Heart left ventricle (tissue), 16 donors: Measurements from ENCODE around the gene LILRA1. TPM values are rescaled to one million over a fixed set of nuclear protein-coding genes. Genes with fewer than 3 reads are reported as not detected.
"Not testable (repeated sequence)": the region's sequence is repeated elsewhere in the genome, so short reads cannot be mapped to it uniquely, and the experiment has no call there.

Experiments
- ATAC-seq, 4 donors: fragments of 200-7000 bp; cut with Tn5 transposase; one replicate each; pipeline ENCODE4 v1.9.1; 2020 to 2022; ENCODE audit warnings: moderate library complexity in 4 of 4, mild to moderate bottlenecking in 3 of 4, moderate number of reproducible peaks in 1 of 4
- DNase-seq, 5 donors: peaks; one replicate each; pipeline ENCODE4 v3.0.0-alpha.2; 2020
- H3K27ac ChIP-seq, 12 donors: fragments of 200-600 bp; sonication (generic) in 4 of 12; one replicate each; pipeline versions ENCODE4 v1.5.0 to v1.8.0; 2016 to 2022; ENCODE audit warnings: mild to moderate bottlenecking in 2 of 12
- H3K27me3 ChIP-seq, 9 donors: fragments of 200-600 bp; sonication (generic) in 2 of 9; one replicate each; pipeline versions ENCODE4 v1.5.1 to v1.8.0; 2016 to 2022; ENCODE audit warnings: mild to moderate bottlenecking in 3 of 9
- H3K36me3 ChIP-seq, 9 donors: fragments of 200-600 bp; sonication (generic) in 2 of 9; one replicate each; pipeline versions ENCODE4 v1.5.0 to v1.8.0; 2018 to 2022; ENCODE audit warnings: mild to moderate bottlenecking in 2 of 9
- H3K4me1 ChIP-seq, 12 donors: fragments of 200-600 bp; sonication (generic) in 4 of 12; one replicate each; pipeline versions ENCODE4 v1.5.0 to v1.8.0; 2016 to 2022; ENCODE audit warnings: mild to moderate bottlenecking in 3 of 12
- H3K4me3 ChIP-seq, 12 donors: fragments of 200-600 bp; sonication (generic) in 4 of 12; one replicate each; pipeline versions ENCODE4 v1.5.0 to v1.8.0; 2017 to 2022; ENCODE audit warnings: mild to moderate bottlenecking in 9 of 12, moderate library complexity in 4 of 12
- H3K9me3 ChIP-seq, 12 donors: fragments of 200-600 bp; sonication (generic) in 4 of 12; one replicate each; pipeline versions ENCODE4 v1.5.0 to v1.8.0; 2016 to 2022; ENCODE audit warnings: mild to moderate bottlenecking in 1 of 12
- POLR2A ChIP-seq, 2 donors: fragments of 450-650 bp; IDR thresholded peaks; one replicate each; pipeline ENCODE4 v1.6.1; 2017; ENCODE audit warnings: antibody characterized with exemption in 2 of 2, mild to moderate bottlenecking in 2 of 2, moderate library complexity in 2 of 2
- WGBS, 4 donors: extraction: QIAGEN DNeasy Blood & Tissue Kit in 2 of 4; methylation state at CpG; one replicate each; pipeline versions ENCODE4 v1.1.5 to v1.1.7; 2013 to 2018; 5-methylcytosine and 5-hydroxymethylcytosine counted together
- intact Hi-C, 10 donors: fragments of 100-400 bp; cut with DNase I; formaldehyde crosslinking; loops; one replicate each; pipeline versions ENCODE4 v1.11.1 to v1.14.2; 2022
- polyA plus RNA-seq, 2 donors: library from polyadenylated mRNA; stranded (reverse); fragments of 200-250 nt; gene quantifications; one replicate each; pipeline ENCODE4 v1.2.3, GENCODE V29; 2013
- total RNA-seq, 9 donors: library from RNA; depleted of rRNA in 2 of 9; stranded (reverse); fragments of >200 nt in 2 of 9; fragmentation: NEBNext Ultra II Directional in 3 of 9; extraction: Animal tissue kit (Norgen Biotek cat#: 25700) in 3 of 9; gene quantifications; one replicate each; pipeline versions ENCODE4 v1.1.0 to v1.2.4, GENCODE V29; 2016 to 2023
- TF ChIP-seq, protein P1 (sequence below), 12 donors: fragments of 200-600 bp; sonication (generic) in 4 of 12; IDR thresholded peaks; one replicate each; pipeline versions ENCODE4 v1.5.0 to v1.8.0; 2018 to 2022; ENCODE audit warnings: antibody characterized with exemption in 12 of 12, mild to moderate bottlenecking in 5 of 12
- donor health status: ischemic (EF 13 %, LVEDD 7.1; RV severe dilation, severe dysfunction).
- donor health status: healthy with polysubstance abuse.
- donor health status: DM: no; HTN: yes; CAD: no.
- donor health status: DM: no; HTN: no; CAD: no.
- donor health status: ischemic (EF 25% LVEDD 6.9; RV normal size, moderate dysfunction).
- donor health status: ischemic (EF 25% LVEDD 5.7; RV mildly dilated, moderate dysfunction).
- donor health status: healthy.
- donor health status: DM: yes; HTN: yes; CAD: no.
- donor health status: ischemic (EF 35%, LVEDD 5.7; RV mildly dilated, moderate dysfunction).
- donor health status: nonischemic (EF 11% LVEDD 7.7; RV severe dilation, severe dysfunction).
- donor health status: DM: yes; HTN: yes; CAD: no.
- donor health status: PGD.
- donor health status: ischemic (EF 29% LVEDD 5.4; RV normal size, mild dysfunction).
- donor health status: nonischemic (EF 23%, LVEDD 6.1; RV moderate dilation, normal function).

The LILRA1 gene
- total and polyA plus RNA-seq, 11 donors = 0.11 to 7.0 (median 0.44) TPM

DNA sequence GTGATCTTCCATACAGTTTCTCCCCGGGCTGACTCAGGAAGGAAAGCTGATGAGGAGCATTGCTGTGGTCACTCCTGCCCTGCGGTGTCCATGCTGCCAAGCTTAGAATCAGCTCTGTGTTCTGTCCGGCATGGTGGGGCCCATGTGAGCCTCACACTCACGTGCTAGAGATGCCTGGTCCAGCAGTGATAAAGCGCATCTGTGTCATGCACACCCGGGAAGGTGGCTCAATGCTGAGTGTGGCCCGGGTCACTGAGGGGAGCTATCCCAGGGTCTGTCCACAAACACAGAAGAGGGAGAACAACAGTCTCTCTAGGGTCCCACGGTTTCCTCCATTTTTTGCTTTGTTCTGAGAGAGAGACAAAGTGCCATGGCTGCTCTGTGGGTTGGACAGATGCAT is 33.3 kb downstream of the LILRA1 start:
- DNase-seq (no peak), ATAC-seq (no peak)
- WGBS, 4 donors = 68 to 76% (median 74%) methylated on average over 7 to 8 of the region's 8 CpGs
- Histone ChIP-seq H3K27ac (no peak overlapping the region), H3K4me1 (peaks cover 0 to 7% (median 0%) of the 10 kb centered on the region in 12 donors), H3K4me3 (no peak overlapping the region), H3K27me3 (peaks cover 0 to 14% (median 0%) of the 10 kb centered on the region in 9 donors), H3K36me3 (no peaks in the 10 kb centered on the region), H3K9me3 (peaks cover 0 to 5% (median 0%) of the 10 kb centered on the region in 12 donors)
- TF ChIP-seq POLR2A (IDR thresholded peaks at IDR 0.05) = no peak
- TF ChIP-seq, protein P1, sequence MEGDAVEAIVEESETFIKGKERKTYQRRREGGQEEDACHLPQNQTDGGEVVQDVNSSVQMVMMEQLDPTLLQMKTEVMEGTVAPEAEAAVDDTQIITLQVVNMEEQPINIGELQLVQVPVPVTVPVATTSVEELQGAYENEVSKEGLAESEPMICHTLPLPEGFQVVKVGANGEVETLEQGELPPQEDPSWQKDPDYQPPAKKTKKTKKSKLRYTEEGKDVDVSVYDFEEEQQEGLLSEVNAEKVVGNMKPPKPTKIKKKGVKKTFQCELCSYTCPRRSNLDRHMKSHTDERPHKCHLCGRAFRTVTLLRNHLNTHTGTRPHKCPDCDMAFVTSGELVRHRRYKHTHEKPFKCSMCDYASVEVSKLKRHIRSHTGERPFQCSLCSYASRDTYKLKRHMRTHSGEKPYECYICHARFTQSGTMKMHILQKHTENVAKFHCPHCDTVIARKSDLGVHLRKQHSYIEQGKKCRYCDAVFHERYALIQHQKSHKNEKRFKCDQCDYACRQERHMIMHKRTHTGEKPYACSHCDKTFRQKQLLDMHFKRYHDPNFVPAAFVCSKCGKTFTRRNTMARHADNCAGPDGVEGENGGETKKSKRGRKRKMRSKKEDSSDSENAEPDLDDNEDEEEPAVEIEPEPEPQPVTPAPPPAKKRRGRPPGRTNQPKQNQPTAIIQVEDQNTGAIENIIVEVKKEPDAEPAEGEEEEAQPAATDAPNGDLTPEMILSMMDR (IDR thresholded peaks at IDR 0.05) = no peak
- intact Hi-C loops = no loop called here

DNA sequence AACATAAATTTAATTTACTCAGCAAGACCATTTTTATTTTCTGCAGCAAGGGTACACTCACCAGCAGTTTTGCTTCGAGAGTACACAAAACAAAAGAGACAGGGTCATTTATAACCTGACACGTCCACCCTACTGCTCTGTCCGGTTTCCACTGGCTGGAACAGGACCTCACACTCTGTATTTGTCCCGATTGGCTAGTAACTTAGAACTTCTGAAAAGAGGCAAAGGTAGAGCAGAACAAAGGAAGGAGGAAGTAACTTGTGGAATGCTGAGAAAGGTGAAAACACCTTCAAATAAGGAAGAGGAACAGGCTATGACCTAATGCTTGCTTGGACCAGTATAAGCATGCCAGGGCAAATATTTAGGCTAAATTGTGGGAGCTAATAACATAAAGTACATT is 34.5 kb downstream of the LILRA1 start:
- ATAC-seq, H3K27ac ChIP-seq, H3K4me3 ChIP-seq, intact Hi-C loops, DNase-seq, H3K9me3 ChIP-seq, H3K36me3 ChIP-seq, H3K4me1 ChIP-seq: not testable (repeated sequence)
- peaks cover 0 to 20% (median 2%) of the 10 kb centered on the region in 9 donors for H3K27me3 ChIP-seq
- 48 to 62% (median 54%) methylated on average over 4 of the region's 4 CpGs for WGBS, 4 donors

DNA sequence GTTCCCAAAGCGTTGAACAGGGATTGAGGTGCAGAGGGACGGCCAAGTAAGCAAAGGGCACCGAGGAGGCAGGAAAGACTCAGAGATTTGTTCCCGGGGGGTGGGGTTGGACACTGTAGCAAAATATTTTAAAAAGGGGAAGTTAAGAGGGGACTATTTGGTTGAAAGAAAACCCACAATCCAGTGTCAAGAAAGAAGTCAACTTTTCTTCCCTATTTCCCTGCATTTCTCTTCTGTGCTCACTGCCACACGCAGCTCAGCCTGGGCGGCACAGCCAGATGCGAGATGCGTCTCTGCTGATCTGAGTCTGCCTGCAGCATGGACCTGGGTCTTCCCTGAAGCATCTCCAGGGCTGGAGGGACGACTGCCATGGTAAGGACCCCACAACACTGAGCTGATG is 36.8 kb downstream of the LILRA1 start, which contains the start of gene LILRB1:
Gene LILRB1, plus strand, starts transcription at position 223 of the 400 bp plus-strand sequence. CDS start 590 bp downstream, outside the sequence.
- DNase-seq, H3K4me1 ChIP-seq, H3K9me3 ChIP-seq, H3K36me3 ChIP-seq: not testable (repeated sequence)
- intact Hi-C loops = loop anchor here in 2 of 10 donors (5.0 to 10.0 kb wide), 2 partner anchors 335 to 348 kb away; partner anchors contain the start of gene LILRB2 (in 1 of the 2)
- 69 to 75% (median 71%) methylated on average over 9 of the region's 9 CpGs for WGBS, 4 donors
- Histone ChIP-seq H3K27ac (peak within 1 kb of the TSS in 1 of 12 donors; percentile 81), H3K4me3 (peak within 1 kb of the TSS in 5 of 12 donors; percentile 15 to 57 (median 22)), H3K27me3 (peaks cover 0 to 34% (median 6%) of the 10 kb centered on the region in 9 donors)
- ATAC-seq = peak in 3 of 4 donors; percentile 22 to 31 (median 26)

DNA sequence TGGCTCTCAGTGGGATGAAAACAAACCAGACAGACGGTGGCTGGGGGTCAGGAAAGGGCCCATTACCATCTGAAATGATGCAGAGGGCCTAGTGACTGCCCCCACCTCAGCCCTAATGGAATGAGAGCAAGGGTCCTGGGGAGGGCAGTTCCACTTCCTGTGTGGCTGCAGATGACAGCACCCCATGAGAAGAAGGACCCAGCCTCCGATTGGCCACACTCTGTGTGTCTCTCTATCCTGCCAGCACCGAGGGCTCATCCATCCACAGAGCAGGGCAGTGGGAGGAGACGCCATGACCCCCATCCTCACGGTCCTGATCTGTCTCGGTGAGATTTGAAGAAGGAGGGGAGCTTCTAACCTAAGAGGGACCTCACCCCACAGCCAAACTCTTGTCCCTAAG is 37.4 kb downstream of the LILRA1 start:
- intact Hi-C loops = loop anchor here in 2 of 10 donors (5.0 to 10.0 kb wide), 2 partner anchors 336 to 348 kb away; partner anchors contain the start of gene LILRB2 (in 1 of the 2)
- TF ChIP-seq, protein P1 (IDR thresholded peaks at IDR 0.05) = no peak
- H3K4me1 ChIP-seq = peaks cover 0 to 7% (median 0%) of the 10 kb centered on the region in 12 donors
- 29 to 63% (median 50%) methylated on average over 6 of the region's 6 CpGs for whole genome bisulfite sequencing, 4 donors
- ATAC-seq (peak in 2 of 4 donors; percentile 25 to 31), DNase-seq (no peak)
- H3K4me3 ChIP-seq = peak overlapping the region in 5 of 12 donors; percentile 15 to 57 (median 22)
- peak overlapping the region in 1 of 12 donors; percentile 81 for H3K27ac ChIP-seq
- H3K27me3 ChIP-seq = peaks cover 0 to 36% (median 6%) of the 10 kb centered on the region in 9 donors
- H3K36me3 ChIP-seq = no peaks in the 10 kb centered on the region
- H3K9me3 ChIP-seq = peaks cover 0 to 5% (median 0%) of the 10 kb centered on the region in 12 donors

DNA sequence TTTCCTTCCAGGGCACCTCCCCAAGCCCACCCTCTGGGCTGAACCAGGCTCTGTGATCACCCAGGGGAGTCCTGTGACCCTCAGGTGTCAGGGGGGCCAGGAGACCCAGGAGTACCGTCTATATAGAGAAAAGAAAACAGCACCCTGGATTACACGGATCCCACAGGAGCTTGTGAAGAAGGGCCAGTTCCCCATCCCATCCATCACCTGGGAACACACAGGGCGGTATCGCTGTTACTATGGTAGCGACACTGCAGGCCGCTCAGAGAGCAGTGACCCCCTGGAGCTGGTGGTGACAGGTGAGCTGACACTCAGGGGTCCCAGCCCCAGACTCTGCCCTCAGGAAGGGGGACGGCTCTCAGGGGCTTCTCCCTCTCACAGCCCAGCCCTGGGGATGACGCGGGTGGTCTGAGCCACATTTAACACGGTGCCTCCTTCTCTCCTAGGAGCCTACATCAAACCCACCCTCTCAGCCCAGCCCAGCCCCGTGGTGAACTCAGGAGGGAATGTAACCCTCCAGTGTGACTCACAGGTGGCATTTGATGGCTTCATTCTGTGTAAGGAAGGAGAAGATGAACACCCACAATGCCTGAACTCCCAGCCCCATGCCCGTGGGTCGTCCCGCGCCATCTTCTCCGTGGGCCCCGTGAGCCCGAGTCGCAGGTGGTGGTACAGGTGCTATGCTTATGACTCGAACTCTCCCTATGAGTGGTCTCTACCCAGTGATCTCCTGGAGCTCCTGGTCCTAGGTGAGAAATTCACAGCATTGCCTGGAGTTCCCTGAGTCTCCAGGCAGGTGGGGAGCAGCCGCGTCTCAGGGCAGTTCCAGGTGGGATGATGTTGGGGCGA is 38.3 kb downstream of the LILRA1 start:
- not testable (repeated sequence) for H3K4me1 ChIP-seq, DNase-seq, H3K36me3 ChIP-seq, H3K9me3 ChIP-seq
- peaks cover 0 to 36% (median 6%) of the 10 kb centered on the region in 9 donors for H3K27me3 ChIP-seq
- ATAC-seq = peak in 1 of 4 donors; percentile 8
- peak overlapping the region in 1 of 12 donors; percentile 81 for H3K27ac ChIP-seq
- WGBS, 4 donors = 67 to 77% (median 73%) methylated on average over 23 of the region's 23 CpGs
- H3K4me3 ChIP-seq = peak overlapping the region in 1 of 12 donors; percentile 57
- intact Hi-C loops = loop anchor here in 2 of 10 donors (5.0 to 10.0 kb wide), 2 partner anchors 337 to 349 kb away; partner anchors contain the start of gene LILRB2 (in 1 of the 2)

DNA sequence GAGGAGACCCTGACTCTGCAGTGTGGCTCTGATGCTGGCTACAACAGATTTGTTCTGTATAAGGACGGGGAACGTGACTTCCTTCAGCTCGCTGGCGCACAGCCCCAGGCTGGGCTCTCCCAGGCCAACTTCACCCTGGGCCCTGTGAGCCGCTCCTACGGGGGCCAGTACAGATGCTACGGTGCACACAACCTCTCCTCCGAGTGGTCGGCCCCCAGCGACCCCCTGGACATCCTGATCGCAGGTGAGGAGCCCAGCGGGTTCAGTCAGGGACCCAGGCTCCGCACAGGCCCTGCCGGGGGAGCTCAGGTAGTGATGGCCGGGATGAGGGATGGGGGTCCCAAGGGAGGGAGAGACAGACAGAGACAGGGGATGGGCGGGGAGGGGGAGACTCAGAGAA is 39.1 kb downstream of the LILRA1 start:
- peak overlapping the region in 1 of 12 donors; percentile 5 for H3K4me3 ChIP-seq
- H3K27me3 ChIP-seq = peaks cover 0 to 36% (median 5%) of the 10 kb centered on the region in 9 donors
- H3K36me3 ChIP-seq, ATAC-seq, H3K4me1 ChIP-seq, H3K9me3 ChIP-seq, H3K27ac ChIP-seq, DNase-seq: not testable (repeated sequence)
- intact Hi-C loops = loop anchor here in 2 of 10 donors (5.0 to 10.0 kb wide), 2 partner anchors 338 to 350 kb away; partner anchors contain the start of gene LILRB2 (in 1 of the 2)
- 70 to 78% (median 75%) methylated on average over 12 to 16 of the region's 16 CpGs for WGBS, 4 donors
